ENCODE results near the gene TRIM24. TPM values are rescaled to one million over a fixed set of nuclear protein-coding genes. Genes with fewer than 3 reads are reported as not detected.
"Not testable (repeated sequence)": the region's sequence is repeated elsewhere in the genome, so short reads cannot be mapped to it uniquely, and the experiment has no call there.

TRIM24 gene
- total RNA-seq, 1 donor from 2014 or later: 116 TPM

GRCh38 chr7:138483531-138483930, 23.5 kb downstream of the TRIM24 start:
- H3K79me2 ChIP-seq (ENCODE audit: low read depth): peaks cover 100% of the 10 kb centered on the region
- H3K27me3 ChIP-seq: no peaks in the 10 kb centered on the region
- no peak overlapping the region for H2AFZ ChIP-seq (replicated peaks)

GRCh38 chr7:138485508-138485907, 25.4 kb downstream of the TRIM24 start:
- not testable (repeated sequence) for H3K9me3 ChIP-seq (ENCODE audit: low read depth); H3K4me1 Mint-ChIP-seq; H3K4me3 ChIP-seq; H3K4me3 Mint-ChIP-seq; H3K27ac ChIP-seq; DNase-seq (ENCODE audit: low spot score); H3K4me1 ChIP-seq; H3K4me2 ChIP-seq; H2AFZ ChIP-seq (replicated peaks); H3K27me3 ChIP-seq; H3K9ac ChIP-seq; H3K27me3 Mint-ChIP-seq (ENCODE audit: insufficient read depth, low read depth); H3K36me3 ChIP-seq; H3F3A ChIP-seq (ENCODE audit: low read depth); H3K27ac Mint-ChIP-seq
- Mint-ChIP-seq H3K36me3 (peaks cover 81% of the 10 kb centered on the region), H3K9me3 (peaks cover 81% of the 10 kb centered on the region)
- H4K20me1 ChIP-seq (ENCODE audit: low read depth): peaks cover 54% of the 10 kb centered on the region
- H3K79me2 ChIP-seq (ENCODE audit: low read depth): peaks cover 100% of the 10 kb centered on the region

More at GRCh38 chr7:138483531-138483930, 23.5 kb downstream of the TRIM24 start:
- peaks cover 76% of the 10 kb centered on the region for H3K9me3 Mint-ChIP-seq
- Histone ChIP-seq H3K4me2 (no peak overlapping the region), H3K4me3 (no peak overlapping the region), H3K36me3 (peaks cover 3% of the 10 kb centered on the region), H3K27ac (no peak overlapping the region), H3F3A (ENCODE audit: low read depth) (peaks cover 13% of the 10 kb centered on the region), H3K9ac (no peak overlapping the region), H3K9me3 (ENCODE audit: low read depth) (no peaks in the 10 kb centered on the region), H4K20me1 (ENCODE audit: low read depth) (peaks cover 55% of the 10 kb centered on the region), H3K4me1 (peaks cover 9% of the 10 kb centered on the region)
- peaks cover 8% of the 10 kb centered on the region for H3K27me3 Mint-ChIP-seq (ENCODE audit: insufficient read depth, low read depth)
- TF ChIP-seq EZH2 (IDR thresholded peaks at IDR 0.05) (no peak), CTCF (IDR thresholded peaks at IDR 0.05) (no peak), EZH2phosphoT487 (IDR thresholded peaks at IDR 0.05) (no peak)
- no peaks in the 10 kb centered on the region for H3K4me1 Mint-ChIP-seq
- no peak overlapping the region for H3K4me3 Mint-ChIP-seq
- H3K27ac Mint-ChIP-seq: no peak overlapping the region
- DNase-seq (ENCODE audit: low spot score): no peak
- peaks cover 77% of the 10 kb centered on the region for H3K36me3 Mint-ChIP-seq

- H3K9me3 Mint-ChIP-seq: peaks cover 78% of the 10 kb centered on the region
- H3K4me2 ChIP-seq; H3K4me3 ChIP-seq; H2AFZ ChIP-seq (replicated peaks); H3K36me3 ChIP-seq; H3K27ac Mint-ChIP-seq; DNase-seq (ENCODE audit: low spot score); H3K27me3 ChIP-seq; H3K4me1 Mint-ChIP-seq; H3K9ac ChIP-seq; H3K4me3 Mint-ChIP-seq; H3K27me3 Mint-ChIP-seq (ENCODE audit: insufficient read depth, low read depth); H3K9me3 ChIP-seq (ENCODE audit: low read depth): not testable (repeated sequence)
- Histone ChIP-seq H3K79me2 (ENCODE audit: low read depth) (peaks cover 100% of the 10 kb centered on the region), H3K4me1 (peaks cover 10% of the 10 kb centered on the region), H3F3A (ENCODE audit: low read depth) (peaks cover 15% of the 10 kb centered on the region), H4K20me1 (ENCODE audit: low read depth) (peaks cover 66% of the 10 kb centered on the region), H3K27ac (peak overlapping the region; percentile 49)
- peaks cover 82% of the 10 kb centered on the region for H3K36me3 Mint-ChIP-seq
These were observed 29.1 kb downstream of the TRIM24 start for GRCh38 chr7:138489139-138489538.

- H3K79me2 ChIP-seq (ENCODE audit: low read depth): peaks cover 100% of the 10 kb centered on the region
- no peak overlapping the region for H3K4me3 Mint-ChIP-seq
These were observed 31.7 kb downstream of the TRIM24 start for GRCh38 chr7:138491612-138492386.

More at GRCh38 chr7:138491612-138492386, 31.7 kb downstream of the TRIM24 start:
- no peak for DNase-seq (ENCODE audit: low spot score)
- H3K4me1 ChIP-seq: peaks cover 10% of the 10 kb centered on the region
- no peaks in the 10 kb centered on the region for H3K9me3 ChIP-seq (ENCODE audit: low read depth)
- no peak overlapping the region for H2AFZ ChIP-seq (replicated peaks)
- H3K9ac ChIP-seq: no peak overlapping the region
- H3K27me3 ChIP-seq: no peaks in the 10 kb centered on the region
- no peak for TF ChIP-seq EZH2 (IDR thresholded peaks at IDR 0.05)
- no peak for TF ChIP-seq CTCF (IDR thresholded peaks at IDR 0.05)
- TF ChIP-seq EZH2phosphoT487 (IDR thresholded peaks at IDR 0.05): no peak
- H3K27ac ChIP-seq: peak overlapping the region; percentile 26
- H3K36me3 ChIP-seq: peaks cover 11% of the 10 kb centered on the region
- Mint-ChIP-seq H3K27ac (no peak overlapping the region), H3K9me3 (peaks cover 81% of the 10 kb centered on the region), H3K27me3 (ENCODE audit: insufficient read depth, low read depth) (peaks cover 12% of the 10 kb centered on the region), H3K4me1 (peaks cover 10% of the 10 kb centered on the region), H3K36me3 (peaks cover 88% of the 10 kb centered on the region)
- H3K4me2 ChIP-seq: peak overlapping the region; percentile 31
- H3K4me3 ChIP-seq: no peak overlapping the region
- H4K20me1 ChIP-seq (ENCODE audit: low read depth): peaks cover 88% of the 10 kb centered on the region
- peaks cover 20% of the 10 kb centered on the region for H3F3A ChIP-seq (ENCODE audit: low read depth)

Data from neural progenitor cell (in vitro differentiated cells).